BJ (cell line): ENCODE data around the gene MAPKAP1. TPM values are rescaled to one million over a fixed set of nuclear protein-coding genes. Genes with fewer than 3 reads are reported as not detected.

ENCODE experiments used
- CTCF ChIA-PET: fragments of 350-600 bp; formaldehyde crosslinking; extraction: SDS; loops from one replicate; lab custom pipeline; 2021; ENCODE audit warnings: antibody characterized with exemption, inconsistent platforms; lab: Yijun Ruan, JAX
- POLR2A ChIA-PET: fragments of 300-600 bp; sonication (Branson Sonifier 250); formaldehyde crosslinking; extraction: SDS; loops from one replicate; lab custom pipeline; 2021; ENCODE audit warnings: antibody characterized with exemption; lab: Charles Lee
- DNase-seq: peaks from one replicate; pipeline ENCODE4 v3.0.0-alpha.2; 2011; ENCODE audit warnings: low read depth
- H3K27me3 ChIP-seq: 2 replicates; pipeline ENCODE4 v1.6.0; 2011; ENCODE audit warnings: low read length; ENCODE audit not compliant: control insufficient read depth, insufficient read depth
- H3K36me3 ChIP-seq: 2 replicates; pipeline ENCODE4 v1.5.1; 2011; ENCODE audit warnings: low read length; ENCODE audit not compliant: control insufficient read depth, insufficient read depth
- H3K4me3 ChIP-seq: 2 replicates; pipeline ENCODE4 v1.5.1; 2011; ENCODE audit warnings: low read depth, mild to moderate bottlenecking, control low read depth, low read length
- polyA plus RNA-seq: library from polyadenylated mRNA; depleted of rRNA; stranded (reverse); fragments of >200 nt; gene quantifications from 2 replicates; pipeline ENCODE4 v1.2.3, GENCODE V29; 2011
- TF ChIP-seq, protein P1 (sequence below): IDR thresholded peaks from 2 replicates; pipeline ENCODE4 v1.5.1; 2011; ENCODE audit warnings: low read depth, mild to moderate bottlenecking, control low read depth, inconsistent platforms, low read length, moderate library complexity; ENCODE audit not compliant: insufficient read depth

Gene MAPKAP1
- polyA plus RNA-seq, 1 experiment = 113 TPM

DNA sequence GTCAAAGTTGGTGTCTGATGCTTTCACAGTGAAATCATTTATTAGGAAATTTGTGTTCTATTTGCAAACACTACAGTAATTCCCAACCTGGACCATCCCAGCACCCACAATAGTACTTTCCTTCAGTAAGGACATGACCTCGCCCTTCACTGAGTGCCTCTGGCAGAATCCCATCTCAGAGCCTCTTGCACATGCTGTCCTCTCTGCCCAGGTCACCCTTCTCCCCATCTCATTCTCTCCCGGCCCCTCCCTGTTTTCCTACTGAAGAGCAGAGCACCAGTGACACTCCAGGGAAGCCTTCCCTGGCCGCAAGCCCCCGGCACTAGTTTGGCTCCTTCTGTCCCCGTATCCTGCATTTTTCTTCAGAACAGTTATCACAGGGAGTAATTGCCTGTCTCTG lies 220.4 kb downstream of the MAPKAP1 start:
- POLR2A ChIA-PET = no interaction called here
- DNase-seq = no peak
- Histone ChIP-seq H3K4me3 (no peak overlapping the region), H3K36me3 (no peaks in the 10 kb centered on the region), H3K27me3 (no peaks in the 10 kb centered on the region)
- CTCF ChIA-PET = no interaction called here
- TF ChIP-seq, protein P1, sequence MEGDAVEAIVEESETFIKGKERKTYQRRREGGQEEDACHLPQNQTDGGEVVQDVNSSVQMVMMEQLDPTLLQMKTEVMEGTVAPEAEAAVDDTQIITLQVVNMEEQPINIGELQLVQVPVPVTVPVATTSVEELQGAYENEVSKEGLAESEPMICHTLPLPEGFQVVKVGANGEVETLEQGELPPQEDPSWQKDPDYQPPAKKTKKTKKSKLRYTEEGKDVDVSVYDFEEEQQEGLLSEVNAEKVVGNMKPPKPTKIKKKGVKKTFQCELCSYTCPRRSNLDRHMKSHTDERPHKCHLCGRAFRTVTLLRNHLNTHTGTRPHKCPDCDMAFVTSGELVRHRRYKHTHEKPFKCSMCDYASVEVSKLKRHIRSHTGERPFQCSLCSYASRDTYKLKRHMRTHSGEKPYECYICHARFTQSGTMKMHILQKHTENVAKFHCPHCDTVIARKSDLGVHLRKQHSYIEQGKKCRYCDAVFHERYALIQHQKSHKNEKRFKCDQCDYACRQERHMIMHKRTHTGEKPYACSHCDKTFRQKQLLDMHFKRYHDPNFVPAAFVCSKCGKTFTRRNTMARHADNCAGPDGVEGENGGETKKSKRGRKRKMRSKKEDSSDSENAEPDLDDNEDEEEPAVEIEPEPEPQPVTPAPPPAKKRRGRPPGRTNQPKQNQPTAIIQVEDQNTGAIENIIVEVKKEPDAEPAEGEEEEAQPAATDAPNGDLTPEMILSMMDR = no peak

DNA sequence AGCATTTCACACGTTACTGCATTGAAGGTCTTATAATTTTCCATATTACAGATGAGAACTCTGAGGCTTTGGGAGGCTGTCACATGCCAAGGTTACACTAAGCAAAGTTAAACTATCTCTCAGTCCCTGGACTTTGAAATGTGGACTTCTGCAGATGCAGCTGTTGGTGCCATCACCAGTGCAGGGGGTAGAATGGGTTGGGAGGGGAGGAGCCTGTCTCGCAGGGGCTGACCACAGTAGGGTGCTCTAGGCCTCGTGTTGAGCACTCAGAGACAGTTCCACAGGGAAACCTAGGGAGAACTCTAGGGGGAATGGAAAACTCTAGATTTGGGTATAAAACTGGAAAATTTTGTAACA lies 220.9 kb downstream of the MAPKAP1 start:
- ChIA-PET CTCF (no interaction called here), POLR2A (no interaction called here)
- H3K27me3 ChIP-seq = no peaks in the 10 kb centered on the region
- no peak for DNase-seq
- H3K36me3 ChIP-seq = no peaks in the 10 kb centered on the region
- TF ChIP-seq, protein P1 = no peak
- H3K4me3 ChIP-seq = no peak overlapping the region

DNA sequence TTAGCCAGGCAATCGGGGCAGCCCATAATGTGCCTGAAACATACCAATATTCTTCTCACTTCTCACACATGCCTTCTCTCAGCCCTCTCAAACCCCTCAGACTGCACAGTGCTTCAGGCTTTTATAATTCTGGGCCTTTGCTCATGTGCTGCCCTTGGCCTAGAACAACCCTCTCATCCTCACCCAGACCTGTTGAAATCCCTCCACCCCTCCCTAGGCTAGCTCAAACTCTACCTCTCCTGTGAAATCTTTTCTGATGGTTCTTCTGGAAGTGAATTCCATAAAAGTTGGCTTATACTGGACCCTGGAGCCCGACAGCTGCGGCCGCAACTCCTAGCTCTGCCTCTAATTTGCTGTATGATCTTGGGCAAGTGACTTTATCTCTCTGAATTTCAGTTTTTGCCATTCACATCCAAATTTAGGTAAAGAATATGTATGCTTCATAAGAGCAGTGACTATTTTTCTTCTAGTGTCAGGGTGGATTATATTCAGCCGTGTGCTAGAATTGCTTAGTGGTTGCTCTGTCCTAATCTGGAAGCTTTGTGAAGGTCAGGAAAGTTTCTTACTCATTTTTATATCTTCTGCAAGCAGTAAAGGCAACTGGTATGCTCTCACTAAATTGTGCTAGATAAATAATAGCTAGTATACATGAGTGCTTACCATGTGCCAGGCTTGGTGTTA lies 221.4 kb downstream of the MAPKAP1 start:
- CTCF ChIA-PET = no interaction called here
- Histone ChIP-seq H3K36me3 (no peaks in the 10 kb centered on the region), H3K4me3 (no peak overlapping the region), H3K27me3 (no peaks in the 10 kb centered on the region)
- POLR2A ChIA-PET = no interaction called here
- DNase-seq = no peak
- TF ChIP-seq, protein P1 = no peak

DNA sequence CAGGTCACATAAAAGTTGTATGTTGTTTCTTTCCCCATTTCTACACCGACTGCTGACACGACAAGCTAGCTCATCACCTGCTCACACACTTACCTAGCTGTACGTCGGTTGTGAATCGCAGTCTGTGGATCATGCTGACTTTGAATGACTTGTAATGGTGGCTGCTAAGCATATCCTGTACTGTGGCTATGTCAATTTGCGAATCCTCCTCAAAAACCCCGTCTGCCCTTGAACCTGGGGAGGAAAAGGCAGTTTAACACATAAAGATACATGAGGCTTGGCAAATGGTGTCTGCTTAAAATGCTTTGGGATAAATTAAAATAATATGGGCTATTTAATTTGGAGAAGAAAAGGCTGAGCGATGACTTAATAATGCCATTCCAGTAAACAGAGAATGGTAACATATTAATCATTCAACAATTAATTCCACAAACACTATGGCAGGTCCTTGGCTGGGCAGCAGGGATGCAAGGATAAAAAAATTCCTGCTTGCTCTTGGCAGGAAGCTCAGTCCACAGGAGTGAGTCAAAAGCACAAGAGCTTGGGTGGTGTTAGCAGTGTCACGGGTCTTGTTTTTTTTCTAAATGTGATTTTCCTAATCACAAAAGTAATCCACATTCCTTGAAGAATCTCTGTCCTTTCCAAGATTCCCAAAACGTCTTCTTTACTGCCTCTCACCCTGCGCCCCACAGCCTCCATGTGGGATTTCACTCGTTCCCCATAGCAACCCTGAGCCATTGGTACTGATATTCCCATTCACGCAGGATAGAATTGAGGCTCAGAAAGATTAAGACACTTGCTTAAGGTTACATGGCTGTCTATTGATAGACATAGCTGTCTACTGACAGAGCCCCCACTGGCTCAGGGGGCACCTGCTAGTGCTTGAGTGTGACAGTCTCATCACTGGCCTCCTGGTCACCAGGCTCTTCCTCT lies 222.4 kb downstream of the MAPKAP1 start:
- DNase-seq = peak; percentile 84
- CTCF ChIA-PET = interaction anchor here (1.2 kb wide), 1 partner anchor 11 kb away, joined by 5 read pairs; no protein-coding TSS in a partner anchor
- TF ChIP-seq, protein P1 = no peak
- H3K36me3 ChIP-seq = peaks cover 1% of the 10 kb centered on the region; the same call in 1 of the 2 replicates
- POLR2A ChIA-PET = interaction anchor here (0.6 kb wide), 1 partner anchor 24 kb away, joined by 6 read pairs; no protein-coding TSS in a partner anchor
- H3K4me3 ChIP-seq = no peak overlapping the region
- no peaks in the 10 kb centered on the region for H3K27me3 ChIP-seq

DNA sequence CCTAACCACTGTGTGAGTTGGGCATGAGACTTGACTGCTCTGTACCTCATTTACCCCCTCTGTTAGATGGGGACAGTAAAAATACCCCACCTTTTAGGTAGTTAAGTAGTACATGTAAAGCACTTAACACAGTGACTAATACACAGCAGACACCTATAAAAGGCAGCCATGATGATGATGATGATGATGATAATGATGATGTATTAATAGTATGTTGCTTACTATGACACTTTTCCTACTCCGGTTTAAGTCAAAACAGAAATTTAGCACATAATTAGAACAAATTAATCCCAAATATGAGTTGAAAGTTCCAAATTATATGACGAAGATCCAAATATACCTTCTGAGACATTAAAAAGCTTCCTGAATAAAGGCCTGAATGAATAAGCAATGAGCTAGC lies 223.3 kb downstream of the MAPKAP1 start:
- H3K27me3 ChIP-seq = no peaks in the 10 kb centered on the region
- no peak for DNase-seq
- ChIA-PET POLR2A (no interaction called here), CTCF (interaction anchor here (1.2 kb wide), 1 partner anchor 11 kb away, joined by 5 read pairs; no protein-coding TSS in a partner anchor)
- H3K36me3 ChIP-seq = peaks cover 1% of the 10 kb centered on the region; the same call in 1 of the 2 replicates
- TF ChIP-seq, protein P1 = no peak
- no peak overlapping the region for H3K4me3 ChIP-seq
